GM12872 (cell line): ENCODE results near the gene CSTPP1.

Experiments used
- TF ChIP-seq, protein P1 (sequence below): IDR thresholded peaks from 3 replicates; pipeline ENCODE4 v1.5.1; 2011; ENCODE audit warnings: low read depth, mild to moderate bottlenecking, low read length, moderate library complexity; ENCODE audit not compliant: insufficient read depth

Gene CSTPP1

DNA sequence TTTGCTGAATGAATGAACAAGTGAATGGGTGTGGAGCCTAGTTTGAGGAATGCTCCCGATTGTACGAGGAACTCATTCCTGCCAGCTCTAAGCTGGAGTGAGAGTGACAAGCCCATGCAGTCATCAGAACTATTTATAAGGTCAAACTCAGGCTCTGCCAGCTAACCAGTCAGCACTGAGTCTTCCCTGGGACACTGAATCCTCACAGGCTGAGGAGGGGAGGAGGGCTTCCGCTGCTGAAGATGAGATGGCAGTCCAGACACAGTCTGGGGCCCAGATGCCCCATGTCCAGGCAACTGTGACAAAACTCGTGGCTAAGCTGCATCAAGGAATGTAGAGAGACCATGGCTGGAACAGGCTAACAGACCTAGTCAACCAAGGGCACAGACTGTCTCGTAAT lies 22.2 kb upstream of the CSTPP1 start:
- TF ChIP-seq, protein P1, sequence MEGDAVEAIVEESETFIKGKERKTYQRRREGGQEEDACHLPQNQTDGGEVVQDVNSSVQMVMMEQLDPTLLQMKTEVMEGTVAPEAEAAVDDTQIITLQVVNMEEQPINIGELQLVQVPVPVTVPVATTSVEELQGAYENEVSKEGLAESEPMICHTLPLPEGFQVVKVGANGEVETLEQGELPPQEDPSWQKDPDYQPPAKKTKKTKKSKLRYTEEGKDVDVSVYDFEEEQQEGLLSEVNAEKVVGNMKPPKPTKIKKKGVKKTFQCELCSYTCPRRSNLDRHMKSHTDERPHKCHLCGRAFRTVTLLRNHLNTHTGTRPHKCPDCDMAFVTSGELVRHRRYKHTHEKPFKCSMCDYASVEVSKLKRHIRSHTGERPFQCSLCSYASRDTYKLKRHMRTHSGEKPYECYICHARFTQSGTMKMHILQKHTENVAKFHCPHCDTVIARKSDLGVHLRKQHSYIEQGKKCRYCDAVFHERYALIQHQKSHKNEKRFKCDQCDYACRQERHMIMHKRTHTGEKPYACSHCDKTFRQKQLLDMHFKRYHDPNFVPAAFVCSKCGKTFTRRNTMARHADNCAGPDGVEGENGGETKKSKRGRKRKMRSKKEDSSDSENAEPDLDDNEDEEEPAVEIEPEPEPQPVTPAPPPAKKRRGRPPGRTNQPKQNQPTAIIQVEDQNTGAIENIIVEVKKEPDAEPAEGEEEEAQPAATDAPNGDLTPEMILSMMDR = no peak

- TF ChIP-seq, protein P1 = no peak
Observed at GRCh38 chr11:46914910-46915309, 21.7 kb upstream of the CSTPP1 start.

GRCh38 chr11:46916286-46917108 lies 20.1 kb upstream of the CSTPP1 start:
- TF ChIP-seq, protein P1 = no peak

DNA sequence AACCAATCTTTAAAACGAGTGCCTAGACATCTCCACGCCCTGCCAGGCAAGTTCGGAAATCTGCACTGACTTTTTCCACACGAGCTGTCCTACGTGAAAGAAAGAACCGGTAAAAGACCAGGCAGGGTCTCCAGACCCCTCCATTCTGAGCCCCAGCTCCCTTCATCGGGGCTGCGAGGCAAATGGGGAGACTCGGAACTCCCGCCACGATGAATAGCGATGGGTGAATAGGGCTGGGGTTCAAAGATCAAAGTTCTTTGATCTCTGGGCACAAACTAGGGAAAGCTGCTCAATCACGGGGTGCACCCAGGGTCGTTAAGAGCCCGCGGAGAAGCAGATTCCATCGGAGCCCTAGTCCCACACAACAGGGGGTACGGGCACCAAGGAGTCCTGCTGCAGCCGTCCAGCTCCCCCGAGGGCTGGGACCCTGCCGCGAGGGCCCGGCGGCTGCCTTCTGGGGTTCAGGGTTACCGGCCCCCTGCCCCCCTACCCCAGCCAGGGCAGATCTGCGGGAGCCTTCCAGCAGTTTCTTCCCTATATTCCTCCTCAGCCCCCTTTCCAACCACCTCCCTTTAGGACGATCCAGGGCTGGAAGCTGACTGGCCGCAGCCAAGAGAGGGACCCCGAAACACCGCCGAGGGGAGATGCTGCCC lies 19.3 kb upstream of the CSTPP1 start:
- TF ChIP-seq, protein P1 = no peak

GRCh38 chr11:46917762-46918082 lies 18.8 kb upstream of the CSTPP1 start:
- TF ChIP-seq, protein P1 = no peak

GRCh38 chr11:46918083-46918787 lies 18.3 kb upstream of the CSTPP1 start, which contains the start of gene LRP4:
Gene LRP4 (minus strand): TSS chr11:46918550. CDS start chr11:46918379, 171 bp downstream.
- TF ChIP-seq, protein P1 = no peak
